Sigmoid colon (tissue), 4 donors: ENCODE results near the gene RNASEH1.

Experiments used
- CTCF ChIP-seq, 4 experiments: fragments of 450-650 bp in 3 of 4; fragments of 200-600 bp in 1 of 4; IDR thresholded peaks; one replicate each; pipeline ENCODE4 v1.5.1; 2016 to 2019; ENCODE audit warnings: antibody characterized with exemption in 4 of 4, mild to moderate bottlenecking in 3 of 4, moderate library complexity in 2 of 4
- EP300 ChIP-seq, 4 donors: sonication (generic); formaldehyde crosslinking; IDR thresholded peaks; one replicate each; pipeline ENCODE4 v1.6.1; 2017; ENCODE audit warnings: antibody characterized with exemption in 4 of 4
- POLR2AphosphoS5 ChIP-seq, 4 donors: sonication (generic); formaldehyde crosslinking; IDR thresholded peaks; one replicate each; pipeline ENCODE4 v1.6.1; 2017; ENCODE audit warnings: antibody characterized with exemption in 4 of 4

DNA sequence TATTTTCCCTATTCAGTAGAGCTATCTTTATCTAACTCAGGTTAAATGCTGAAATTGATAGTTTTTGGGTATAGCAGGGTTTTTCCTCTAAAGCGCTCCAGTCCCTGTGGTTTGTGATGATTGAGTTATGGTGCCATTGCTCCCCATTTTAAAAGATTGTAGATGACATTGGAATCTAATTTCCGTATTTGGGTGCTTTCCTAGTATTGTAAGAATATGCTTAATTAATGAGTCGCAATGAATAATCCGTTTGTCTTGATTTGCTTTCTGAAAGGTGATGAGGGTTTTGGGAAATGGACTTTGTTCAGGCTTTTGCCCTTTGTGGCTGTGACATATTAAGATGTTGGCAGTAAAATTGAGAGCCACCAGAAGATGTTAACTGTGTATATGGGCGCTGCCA is 20.9 kb upstream of the RNASEH1 start:
- TF ChIP-seq CTCF (IDR thresholded peaks at IDR 0.05): no peak
- TF ChIP-seq POLR2AphosphoS5 (IDR thresholded peaks at IDR 0.05): no peak
- TF ChIP-seq EP300 (IDR thresholded peaks at IDR 0.05): no peak
